Bronchial epithelial cell (primary cell): ENCODE data around the gene XRN1. TPM values are rescaled to one million over a fixed set of nuclear protein-coding genes. Genes with fewer than 3 reads are reported as not detected.

Experiments used
- DNase-seq: peaks from one replicate; pipeline ENCODE4 v3.0.0-alpha.2; 2010; ENCODE audit warnings: low read depth
- FAIRE-seq: peaks from 2 replicates; lab custom pipeline; 2011; peaks lifted over from hg19 to GRCh38; lab: Jason Lieb, UNC
- H3K27me3 ChIP-seq: 2 replicates; pipeline ENCODE4 v1.5.1; 2011; ENCODE audit warnings: low read length; ENCODE audit not compliant: control insufficient read depth, insufficient read depth
- H3K36me3 ChIP-seq: 2 replicates; pipeline ENCODE4 v1.5.1; 2011; ENCODE audit warnings: low read length; ENCODE audit not compliant: control insufficient read depth, insufficient read depth
- H3K4me3 ChIP-seq: 2 replicates; pipeline ENCODE4 v1.5.1; 2011; ENCODE audit warnings: mild to moderate bottlenecking, low read depth, low read length, control low read depth
- CTCF ChIP-seq: IDR thresholded peaks from 2 replicates; pipeline ENCODE4 v1.5.1; 2011; ENCODE audit warnings: mild to moderate bottlenecking, moderate library complexity, low read length, control low read depth, inconsistent platforms; ENCODE audit not compliant: insufficient read depth, severe bottlenecking
- total RNA-seq: library from RNA; depleted of rRNA; stranded (reverse); fragments of >200 nt; gene quantifications from 2 replicates; pipeline ENCODE4 v1.2.1, GENCODE V29; 2014

Gene XRN1
- total RNA-seq, 1 donor from 2014 or later, result 15.0 TPM

- FAIRE-seq, result no peak
- DNase-seq, result no peak
- H3K4me3 ChIP-seq, result no peak overlapping the region
- no peaks in the 10 kb centered on the region for H3K27me3 ChIP-seq
- peaks cover 5% of the 10 kb centered on the region for H3K36me3 ChIP-seq
- TF ChIP-seq CTCF, result no peak
Observed at GRCh38 chr3:142481196-142481595, 33.4 kb upstream of the XRN1 start.

GRCh38 chr3:142470826-142471225, 23.0 kb upstream of the XRN1 start:
- H3K27me3 ChIP-seq, result no peaks in the 10 kb centered on the region
- H3K36me3 ChIP-seq, result no peaks in the 10 kb centered on the region
- H3K4me3 ChIP-seq, result no peak overlapping the region
- DNase-seq (no peak), FAIRE-seq (no peak)
- TF ChIP-seq CTCF, result no peak

GRCh38 chr3:142468456-142468855, 20.6 kb upstream of the XRN1 start:
- Histone ChIP-seq H3K4me3 (no peak overlapping the region), H3K27me3 (no peaks in the 10 kb centered on the region), H3K36me3 (no peaks in the 10 kb centered on the region)
- DNase-seq, result no peak
- FAIRE-seq, result no peak
- TF ChIP-seq CTCF, result no peak

GRCh38 chr3:142467768-142468167, 19.9 kb upstream of the XRN1 start:
- TF ChIP-seq CTCF, result no peak
- Histone ChIP-seq H3K27me3 (no peaks in the 10 kb centered on the region), H3K36me3 (no peaks in the 10 kb centered on the region), H3K4me3 (no peak overlapping the region)
- no peak for FAIRE-seq
- no peak for DNase-seq

GRCh38 chr3:142460689-142461088, 12.9 kb upstream of the XRN1 start:
- Histone ChIP-seq H3K36me3 (no peaks in the 10 kb centered on the region), H3K27me3 (no peaks in the 10 kb centered on the region), H3K4me3 (no peak overlapping the region)
- DNase-seq, result no peak
- no peak for FAIRE-seq
- TF ChIP-seq CTCF, result no peak

GRCh38 chr3:142459929-142460328, 12.1 kb upstream of the XRN1 start:
- DNase-seq (no peak), FAIRE-seq (no peak)
- no peaks in the 10 kb centered on the region for H3K36me3 ChIP-seq

More at GRCh38 chr3:142459929-142460328, 12.1 kb upstream of the XRN1 start:
- no peaks in the 10 kb centered on the region for H3K27me3 ChIP-seq
- no peak overlapping the region for H3K4me3 ChIP-seq
- TF ChIP-seq CTCF, result no peak
